SK-N-SH (cell line): ENCODE data around the gene ZFP64. TPM values are rescaled to one million over a fixed set of nuclear protein-coding genes. Genes with fewer than 3 reads are reported as not detected.

Source experiments
- CTCF ChIA-PET: fragments of 300-600, 350-600 bp; formaldehyde crosslinking; extraction: SDS; loops from one replicate; lab custom pipeline; 2021; lab: Yijun Ruan, JAX
- POLR2A ChIA-PET: fragments of 350-600 bp; sonication (Branson Sonifier 250); formaldehyde crosslinking; extraction: SDS; loops from one replicate; lab custom pipeline; 2020; ENCODE audit warnings: antibody characterized with exemption, inconsistent platforms; lab: Yijun Ruan, JAX
- DNase-seq: peaks from one replicate; pipeline ENCODE4 v3.0.0; 2012
- H2AFZ ChIP-seq: fragments of 200-600 bp; sonication (generic); 2 replicates; pipeline ENCODE4 v1.8.1; 2016; ENCODE audit warnings: antibody characterized with exemption, mild to moderate bottlenecking, low read depth
- H3F3A ChIP-seq: fragments of 200-600 bp; sonication (generic); replicated peaks from 2 replicates; pipeline ENCODE3; 2016; ENCODE audit warnings: antibody characterized with exemption, mild to moderate bottlenecking; ENCODE audit not compliant: insufficient read depth
- H3K27ac ChIP-seq, 2 experiments: fragments of 200-500 bp in 1 of 2; fragments of 200-600 bp in 1 of 2; sonication (Bioruptor generic) in 1 of 2; sonication (generic), shearing (Covaris generic) in 1 of 2; 2 replicates each; pipeline versions ENCODE4 v1.5.1 to v1.6.1; 2014 to 2016; ENCODE audit warnings: low read depth in 2 of 2, inconsistent platforms in 1 of 2, low read length in 1 of 2, mild to moderate bottlenecking in 1 of 2, mixed read lengths in 1 of 2
- H3K27me3 ChIP-seq: fragments of 200-600 bp; sonication (generic), shearing (Covaris generic); 2 replicates; pipeline ENCODE4 v1.6.1; 2016; ENCODE audit warnings: mixed run types; ENCODE audit not compliant: insufficient read depth
- H3K36me3 ChIP-seq, 2 experiments: fragments of 200-500 bp in 1 of 2; fragments of 200-600 bp in 1 of 2; sonication (Bioruptor generic) in 1 of 2; sonication (generic) in 1 of 2; replicated peaks in 1 of 2; 2 replicates each; pipeline versions ENCODE3 to v1.5.1; 2014 to 2016; ENCODE audit warnings: low read length in 1 of 2, mild to moderate bottlenecking in 1 of 2; ENCODE audit not compliant: insufficient read depth in 2 of 2, control insufficient read depth in 1 of 2
- H3K4me1 ChIP-seq, 2 experiments: fragments of 200-500 bp in 1 of 2; fragments of 200-600 bp in 1 of 2; sonication (Bioruptor generic) in 1 of 2; sonication (generic), shearing (Covaris generic) in 1 of 2; 2 replicates each; pipeline versions ENCODE4 v1.5.1 to v1.6.1; 2014 to 2016; ENCODE audit warnings: low read depth in 1 of 2, low read length in 1 of 2, mixed run types in 1 of 2; ENCODE audit not compliant: insufficient read depth in 2 of 2, control insufficient read depth in 1 of 2
- H3K4me2 ChIP-seq: fragments of 200-600 bp; sonication (generic), shearing (Covaris generic); 2 replicates; pipeline ENCODE4 v1.6.1; 2017; ENCODE audit warnings: mixed run types
- H3K4me3 ChIP-seq, 2 experiments: fragments of 200-500 bp in 1 of 2; fragments of 200-600 bp in 1 of 2; sonication (Bioruptor generic) in 1 of 2; sonication (generic), shearing (Covaris generic) in 1 of 2; 2 replicates each; pipeline versions ENCODE4 v1.5.1 to v1.8.1; 2014 to 2016; ENCODE audit warnings: low read depth in 2 of 2, inconsistent platforms in 1 of 2, low read length in 1 of 2, mild to moderate bottlenecking in 1 of 2, mixed read lengths in 1 of 2, moderate library complexity in 1 of 2
- H3K79me2 ChIP-seq: fragments of 200-600 bp; sonication (generic); 2 replicates; pipeline ENCODE4 v1.8.1; 2017; ENCODE audit warnings: mild to moderate bottlenecking; ENCODE audit not compliant: insufficient read depth
- H3K9ac ChIP-seq: fragments of 200-600 bp; sonication (generic); 2 replicates; pipeline ENCODE4 v1.6.1; 2017; ENCODE audit warnings: mixed run types
- H3K9me2 ChIP-seq: fragments of 200-600 bp; sonication (generic); 2 replicates; pipeline ENCODE4 v1.6.1; 2017; ENCODE audit warnings: mixed run types
- H3K9me3 ChIP-seq: fragments of 200-600 bp; sonication (generic); 2 replicates; pipeline ENCODE4 v1.6.1; 2017; ENCODE audit warnings: mixed run types, mild to moderate bottlenecking, moderate library complexity
- H4K20me1 ChIP-seq: fragments of 200-600 bp; sonication (generic); 2 replicates; pipeline ENCODE4 v1.6.1; 2017; ENCODE audit warnings: mild to moderate bottlenecking, mixed run types; ENCODE audit not compliant: insufficient read depth
- CTCF ChIP-seq: fragments of 200-600 bp; sonication (generic); IDR thresholded peaks from 2 replicates; pipeline ENCODE4 v1.6.1; 2017; ENCODE audit warnings: antibody characterized with exemption, mild to moderate bottlenecking, moderate library complexity
- JUND ChIP-seq: IDR thresholded peaks from 2 replicates; pipeline ENCODE4 v1.4.0; 2012
- MEF2A ChIP-seq: IDR thresholded peaks from 2 replicates; pipeline ENCODE4 v1.4.0; 2012; ENCODE audit warnings: low read depth, borderline replicate concordance
- NFIC ChIP-seq: IDR thresholded peaks from 2 replicates; pipeline ENCODE4 v1.4.0; 2012; ENCODE audit warnings: borderline replicate concordance
- TCF12 ChIP-seq: IDR thresholded peaks from 2 replicates; pipeline ENCODE4 v1.4.0; 2012
- USF1 ChIP-seq: IDR thresholded peaks from 2 replicates; pipeline ENCODE4 v1.4.0; 2012; ENCODE audit warnings: low read depth, borderline replicate concordance
- USF2 ChIP-seq: fragments of 150-350 bp; IDR thresholded peaks from 2 replicates; pipeline ENCODE4 v1.6.1; 2017; ENCODE audit warnings: antibody characterized with exemption, low read length, low read depth, borderline replicate concordance
- WGBS: methylation state at CpG from one replicate; pipeline ENCODE4 v1.1.6; 2017; ENCODE audit warnings: low lambda C conversion rate; 5-methylcytosine and 5-hydroxymethylcytosine counted together
- polyA plus RNA-seq, 3 experiments: library from polyadenylated mRNA; depleted of rRNA; stranded (reverse); fragments of >200 nt; gene quantifications; 2 replicates each; pipeline ENCODE4 v1.2.3, GENCODE V29; 2012

The ZFP64 gene
- polyA plus RNA-seq, 1 of the 3 experiments (the other 2 are of a cell fraction), result 12.8 TPM

- Histone ChIP-seq H3F3A (no peaks in the 10 kb centered on the region), H3K4me1 (no peaks in the 10 kb centered on the region; a peak in 1 of 4 replicates), H3K9me3 (no peaks in the 10 kb centered on the region), H3K4me2 (no peak overlapping the region), H3K9me2 (no peaks in the 10 kb centered on the region), H3K9ac (no peak overlapping the region), H2AFZ (no peak overlapping the region), H3K27ac (no peak overlapping the region), H3K27me3 (no peaks in the 10 kb centered on the region), H3K36me3 (no peaks in the 10 kb centered on the region), H3K79me2 (no peaks in the 10 kb centered on the region), H4K20me1 (no peaks in the 10 kb centered on the region), H3K4me3 (no peak overlapping the region)
- CTCF ChIA-PET, result interaction anchor here (3.2 kb wide), 1 partner anchor 12 kb away, joined by 13 read pairs; the partner anchor contains the start of gene ZFP64
- no peak for DNase-seq
- 77% methylated on average over 5 of the region's 5 CpGs for WGBS
- TF ChIP-seq USF1, result peak; percentile 35; the same call in 1 of the 2 replicates
- TF ChIP-seq NFIC, result no peak
- POLR2A ChIA-PET, result no interaction called here
Observed at GRCh38 chr20:52204136-52204535, 12.6 kb upstream of the ZFP64 start.

GRCh38 chr20:52201395-52201794 lies 9.8 kb upstream of the ZFP64 start:
- H3K79me2 ChIP-seq, result no peaks in the 10 kb centered on the region
- TF ChIP-seq USF1 (no peak), MEF2A (no peak), TCF12 (no peak), USF2 (no peak), JUND (no peak), CTCF (no peak)
- TF ChIP-seq, all 33 proteins: peak for 0
- Histone ChIP-seq H3K27ac (no peak overlapping the region), H3K9ac (no peak overlapping the region), H2AFZ (no peak overlapping the region), H3K9me2 (no peaks in the 10 kb centered on the region), H4K20me1 (no peaks in the 10 kb centered on the region), H3K36me3 (no peaks in the 10 kb centered on the region), H3K27me3 (no peaks in the 10 kb centered on the region), H3K4me1 (no peaks in the 10 kb centered on the region), H3K4me3 (no peak overlapping the region), H3K9me3 (no peaks in the 10 kb centered on the region), H3K4me2 (no peak overlapping the region), H3F3A (no peaks in the 10 kb centered on the region)
- ChIA-PET POLR2A (no interaction called here), CTCF (interaction anchor here (1.0 to 1.2 kb wide), 2 partner anchors 42 to 73 kb away, joined by 3 read pairs; no protein-coding TSS in a partner anchor)
- DNase-seq, result no peak
- 71% methylated on average over 2 of the region's 2 CpGs for WGBS
